ENCODE data around the gene TBC1D22A.

The TBC1D22A gene

DNA sequence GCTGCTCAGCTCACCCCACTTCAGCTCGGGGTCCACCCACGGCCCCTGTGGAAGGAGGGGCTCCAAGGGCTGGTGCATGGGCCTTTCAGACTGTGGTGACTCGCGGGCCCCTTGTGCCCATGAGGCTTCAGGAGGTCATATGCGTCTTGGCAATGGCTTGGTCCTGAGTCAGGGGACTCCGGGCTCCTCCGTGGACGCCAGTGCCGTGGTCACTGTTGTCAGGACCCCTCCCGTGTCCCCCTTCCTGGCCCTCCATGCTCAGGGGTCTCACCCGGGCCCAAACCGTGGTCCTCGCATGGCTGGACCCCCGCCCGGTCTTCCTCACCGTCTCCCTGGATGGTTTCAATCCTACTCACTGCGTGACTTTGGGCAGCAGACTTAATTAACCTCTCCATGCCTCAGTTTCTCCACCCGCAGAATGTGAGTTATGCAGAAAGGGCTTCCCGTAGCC lies 436.4 kb downstream of the TBC1D22A start:
- no peak for DNase-seq (ENCODE audit: insufficient read length, low spot score)
- FAIRE-seq, result no peak

DNA sequence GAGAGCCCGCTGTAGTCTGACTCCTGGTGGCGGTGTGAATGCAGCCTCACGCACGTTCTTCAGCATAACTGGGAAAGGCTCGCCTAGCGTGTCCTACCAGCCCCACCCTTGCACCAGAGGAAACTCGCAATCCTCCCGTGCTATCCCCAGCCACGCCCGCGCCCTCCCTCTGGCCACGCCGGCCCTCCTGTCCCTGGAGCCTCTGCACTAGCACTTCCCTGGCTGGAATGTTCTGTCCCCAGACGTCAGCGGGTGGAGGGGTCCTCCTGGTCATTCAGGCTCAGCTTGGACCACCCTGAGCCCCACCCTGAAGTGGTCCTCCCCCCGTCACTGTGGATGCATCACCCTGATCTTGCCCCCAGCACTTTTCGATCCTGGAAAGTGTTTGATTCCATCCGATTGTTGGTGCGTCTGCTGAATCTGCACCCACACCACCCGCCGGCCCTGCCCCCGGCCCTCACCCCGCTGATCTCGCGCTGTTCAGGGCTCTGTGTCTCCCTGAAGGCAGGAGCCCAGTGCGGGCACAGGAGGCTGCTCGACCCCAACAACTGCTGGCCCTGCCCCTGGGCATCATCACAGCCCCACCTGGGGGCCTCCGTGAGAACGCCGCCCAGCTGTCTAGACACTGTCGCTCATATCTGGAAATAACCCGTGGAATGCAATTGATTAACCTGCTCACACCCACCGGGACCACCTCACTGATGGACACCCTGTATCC lies 437.0 kb downstream of the TBC1D22A start:
- FAIRE-seq, result no peak
- DNase-seq (ENCODE audit: insufficient read length, low spot score), result no peak

DNA sequence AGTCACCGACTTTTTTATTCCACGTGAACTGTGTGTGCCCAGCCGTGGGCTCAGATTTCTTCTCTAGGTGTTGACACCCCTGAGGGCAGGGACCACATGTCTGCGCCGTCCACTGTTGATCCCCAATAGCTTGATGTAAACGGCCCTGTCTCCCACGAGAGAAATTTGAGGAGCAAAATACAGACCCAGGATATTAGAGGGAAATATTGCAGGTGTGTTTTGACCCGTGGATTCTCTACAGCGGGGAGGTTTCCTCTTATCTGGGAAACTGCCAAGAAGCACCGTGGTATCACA lies 437.5 kb downstream of the TBC1D22A start:
- FAIRE-seq, result no peak

DNA sequence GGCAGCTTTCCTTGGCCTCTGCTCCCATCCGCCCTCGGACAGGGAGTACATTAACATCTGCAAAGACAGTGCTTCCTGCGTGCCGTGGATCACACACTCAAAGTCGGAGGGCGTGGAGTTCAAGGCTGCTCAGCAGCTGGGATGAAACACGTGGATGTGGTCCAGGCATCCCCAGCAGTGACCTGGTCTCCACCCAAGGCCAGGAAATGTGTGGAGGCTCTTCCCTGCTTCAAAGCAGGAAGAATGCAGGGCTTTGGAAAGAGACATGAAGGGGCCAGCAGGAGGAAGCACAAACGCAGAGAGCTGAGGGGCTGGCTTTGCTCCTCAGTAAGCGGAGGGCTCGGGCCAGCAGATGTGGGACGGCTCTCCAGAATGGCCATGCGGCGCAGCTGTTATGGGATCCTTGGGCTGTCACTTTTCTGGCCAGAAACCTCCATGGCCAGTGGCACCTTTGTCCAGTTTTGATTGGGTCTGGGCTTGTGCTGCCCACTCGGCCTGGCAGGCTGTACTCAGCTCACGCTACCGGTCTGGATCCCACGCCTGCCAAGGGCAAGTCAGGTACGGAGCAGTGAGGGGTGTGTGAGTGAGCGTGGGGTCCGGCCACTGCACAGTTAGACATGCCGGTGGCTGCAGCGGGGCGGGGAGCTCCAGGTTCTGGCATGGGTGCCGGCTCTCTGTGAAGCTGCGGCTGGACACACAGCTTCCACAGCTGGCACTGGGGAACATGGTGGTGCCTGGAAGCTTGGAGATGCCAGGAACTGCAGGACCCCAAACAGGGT lies 438.0 kb downstream of the TBC1D22A start:
- DNase-seq (ENCODE audit: insufficient read length, low spot score), result no peak
- FAIRE-seq, result no peak

More for the DNA sequence above, 437.5 kb downstream of the TBC1D22A start:
- DNase-seq (ENCODE audit: insufficient read length, low spot score), result no peak

DNA sequence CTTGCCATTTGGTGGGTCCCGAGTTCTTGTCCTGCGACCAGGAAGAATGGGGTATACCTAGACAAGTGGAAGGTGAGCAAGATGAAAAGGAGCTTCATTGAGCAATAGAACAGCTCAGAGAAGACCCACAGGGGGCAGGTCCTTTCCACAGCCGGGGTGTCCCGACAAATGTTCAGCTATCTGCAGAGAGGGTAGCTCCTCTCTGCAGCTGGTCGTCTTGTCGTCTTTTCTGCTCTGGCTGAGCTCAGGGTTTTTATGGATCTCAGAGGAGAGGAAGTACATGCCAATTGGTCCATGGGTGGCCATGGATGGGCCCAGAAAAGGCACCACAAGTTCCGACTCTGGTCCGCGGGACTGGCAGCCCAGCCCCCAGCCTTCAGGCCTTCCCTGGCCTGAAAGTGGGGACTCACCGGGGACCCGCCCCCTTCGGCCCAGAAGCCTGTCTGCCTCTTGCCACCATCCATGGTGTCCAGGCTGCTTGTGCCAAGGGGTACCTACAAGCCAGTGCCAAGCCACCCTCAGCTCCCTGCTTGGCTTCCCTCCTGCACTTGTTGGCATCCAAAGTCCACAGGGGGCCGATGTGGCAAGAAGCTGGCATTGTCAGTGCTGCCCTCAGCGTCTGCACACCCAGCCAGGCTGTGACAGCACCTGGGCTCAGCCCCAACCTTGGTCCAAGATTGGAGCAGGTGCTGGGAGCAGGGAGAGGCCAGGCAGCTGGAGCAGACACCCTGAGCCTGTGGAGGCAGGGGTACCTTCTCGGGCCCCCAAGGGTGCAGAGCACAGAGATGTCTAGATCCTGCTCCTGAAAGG lies 438.9 kb downstream of the TBC1D22A start:
- DNase-seq (ENCODE audit: insufficient read length, low spot score), result no peak
- FAIRE-seq, result no peak

DNA sequence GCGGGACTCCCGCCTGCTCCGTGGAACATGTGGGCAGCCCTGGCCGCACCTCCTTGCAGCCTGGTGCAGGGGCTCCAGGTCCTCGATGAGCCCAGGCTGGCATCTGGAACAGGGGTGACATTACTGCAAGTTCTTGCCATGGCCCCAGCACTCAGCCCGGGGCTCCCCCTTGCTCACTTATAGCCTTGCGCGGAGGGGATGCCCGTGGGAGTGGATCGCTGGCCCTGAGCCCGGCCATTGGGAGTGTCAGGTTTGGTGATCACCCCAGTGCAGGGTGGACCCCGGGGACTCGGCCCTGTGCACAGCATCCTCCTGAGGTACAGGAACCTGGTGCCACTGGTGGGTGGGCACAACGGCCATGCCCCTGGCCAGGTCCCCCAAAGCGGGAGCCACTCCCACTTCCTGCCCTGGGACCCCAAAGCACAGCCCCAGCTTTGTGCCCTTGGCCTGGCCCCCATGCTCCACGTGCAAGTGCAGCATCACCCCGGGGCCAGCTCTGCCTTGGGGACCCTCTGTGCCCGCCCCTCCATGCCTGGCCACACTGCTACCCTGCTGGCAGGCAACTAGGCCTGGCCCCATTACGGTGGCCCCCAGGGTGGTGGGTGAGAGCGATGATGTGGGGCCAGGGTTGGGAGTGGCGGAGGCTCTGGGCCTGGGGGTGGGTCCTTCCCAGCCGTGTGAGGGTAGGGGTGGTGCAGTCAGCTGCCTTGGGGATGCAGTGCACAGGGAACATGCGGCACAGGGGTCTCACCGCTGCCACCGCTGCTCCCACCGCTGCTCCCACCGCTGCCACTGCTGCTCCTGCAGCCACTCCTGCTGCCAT lies 439.8 kb downstream of the TBC1D22A start:
- no peak for FAIRE-seq

DNA sequence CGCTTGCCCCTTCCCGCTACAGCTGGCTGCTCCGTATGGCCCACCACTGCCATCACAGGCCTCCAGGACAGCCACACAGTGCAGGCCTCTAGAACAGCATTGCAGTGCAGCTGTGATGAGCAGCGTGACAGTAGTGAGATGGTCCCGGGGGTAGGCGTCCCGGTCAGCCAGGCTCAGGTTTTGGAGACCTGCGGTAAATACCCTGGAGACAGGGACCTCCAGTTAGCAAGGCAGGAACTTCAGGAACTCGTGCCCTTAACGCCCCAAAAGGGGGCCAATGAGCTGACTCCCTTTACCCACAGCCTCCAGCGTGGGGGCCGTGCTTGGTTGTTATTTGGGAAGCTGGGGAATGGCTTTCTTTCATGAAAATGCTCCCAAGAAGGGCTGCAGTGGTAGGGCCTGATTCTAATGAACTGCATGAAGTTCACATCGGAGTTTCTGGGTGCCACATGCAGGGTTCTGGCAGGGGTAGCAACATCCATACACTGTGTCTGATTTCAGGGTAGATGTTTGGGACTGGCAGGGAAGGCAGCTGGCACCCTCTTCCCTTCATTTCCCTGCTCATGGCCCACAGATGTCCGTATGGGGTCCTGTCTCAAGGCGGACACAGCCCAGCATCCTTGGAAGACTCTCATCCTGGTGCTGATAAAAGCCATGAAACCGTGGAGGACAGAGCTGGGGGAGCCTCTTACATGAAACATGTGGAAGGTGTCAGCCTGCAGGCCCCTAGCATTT lies 440.5 kb downstream of the TBC1D22A start:
- no peak for FAIRE-seq

More for the DNA sequence above, 439.8 kb downstream of the TBC1D22A start:
- DNase-seq (ENCODE audit: insufficient read length, low spot score), result no peak

DNA sequence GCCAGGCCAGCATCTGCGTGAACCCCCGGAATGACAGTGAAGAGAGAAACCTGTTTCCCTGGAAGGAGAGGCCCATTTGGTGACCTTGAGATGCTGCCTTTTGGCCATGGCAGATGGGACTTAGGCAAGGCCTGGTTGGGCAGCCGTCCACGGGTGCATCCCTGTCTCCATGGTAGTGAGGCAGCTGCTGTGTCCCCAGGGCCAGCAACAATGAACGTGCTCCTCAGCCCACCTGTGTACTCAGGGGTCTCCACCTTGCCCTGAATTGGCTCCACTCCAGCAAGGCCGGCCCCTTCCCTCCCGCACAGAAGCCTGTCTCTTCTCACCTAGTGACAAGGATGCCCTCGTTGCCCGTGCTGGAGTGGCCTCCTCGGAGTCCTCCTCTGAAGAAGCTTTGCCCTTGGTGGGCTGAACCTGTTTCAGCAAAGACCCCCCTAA lies 441.1 kb downstream of the TBC1D22A start:
- DNase-seq (ENCODE audit: insufficient read length, low spot score) (no peak), FAIRE-seq (no peak)

More for the DNA sequence above, 440.5 kb downstream of the TBC1D22A start:
- DNase-seq (ENCODE audit: insufficient read length, low spot score), result no peak

DNA sequence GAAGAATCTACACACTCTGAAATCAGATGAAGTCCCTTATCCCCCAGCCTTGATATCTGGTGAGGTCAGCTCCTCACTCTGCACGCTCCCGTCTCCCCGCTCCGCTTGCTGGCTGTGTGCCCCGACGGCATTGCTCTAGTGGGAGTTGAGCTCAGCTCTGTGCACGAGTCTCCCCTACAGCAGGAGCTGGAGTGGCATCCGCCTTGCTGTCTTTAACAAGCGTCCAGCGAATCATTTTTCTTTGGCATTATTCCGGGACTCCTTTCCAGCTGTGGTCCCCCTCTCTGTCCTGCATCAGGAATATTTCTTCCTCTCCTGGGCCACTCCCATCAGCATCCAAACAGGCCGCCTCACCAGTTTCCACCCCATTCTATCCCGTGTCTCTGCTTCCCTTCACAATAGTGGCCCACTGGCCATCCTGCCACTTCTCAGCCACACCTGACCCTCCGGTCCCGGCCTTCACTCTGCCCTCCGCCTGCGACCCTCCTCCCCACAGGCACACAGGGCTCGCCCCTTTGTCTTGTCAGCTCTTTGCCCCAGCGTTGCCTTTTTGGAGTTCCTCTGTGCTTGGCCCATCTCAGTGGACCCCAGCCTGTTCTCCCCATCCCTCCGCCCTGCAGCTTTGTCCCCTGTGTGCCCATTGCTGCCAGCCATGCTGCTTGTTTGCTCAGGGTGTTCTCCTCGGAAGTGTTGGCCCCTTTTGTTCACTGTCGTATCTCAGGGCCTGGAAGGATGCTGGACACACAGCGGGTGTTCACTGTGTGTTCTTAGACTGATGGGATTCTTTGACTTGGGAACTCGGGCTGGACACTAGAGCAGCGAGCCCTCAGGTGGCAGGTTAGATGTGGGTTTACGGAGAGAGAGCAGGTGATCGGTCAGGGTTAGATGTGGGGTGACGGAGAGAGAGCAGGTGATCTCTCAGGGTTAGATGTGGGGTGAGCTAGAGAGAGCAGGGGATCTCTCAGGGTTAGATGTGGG lies 441.8 kb downstream of the TBC1D22A start:
- DNase-seq (ENCODE audit: insufficient read length, low spot score), result no peak
- FAIRE-seq, result no peak

DNA sequence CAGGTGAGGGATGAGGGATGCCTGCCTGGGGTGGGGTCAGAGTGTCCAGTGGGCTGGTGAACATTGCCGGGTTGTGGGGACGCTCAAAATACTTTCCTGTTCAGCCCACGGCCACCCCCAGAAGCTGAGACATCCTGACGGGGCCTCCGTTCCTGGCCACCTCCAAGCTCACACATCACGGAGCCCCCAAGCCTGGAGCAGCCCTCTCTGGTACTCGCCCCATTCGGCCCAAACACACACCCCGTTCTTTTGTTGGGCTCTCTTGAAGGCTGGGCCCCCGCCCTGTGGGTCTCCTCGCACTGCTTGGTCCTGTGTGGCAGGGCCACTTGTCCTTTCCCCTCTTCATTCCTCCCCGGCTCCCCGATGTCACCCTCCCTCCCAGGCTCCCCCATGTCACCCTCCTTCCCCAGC lies 442.6 kb downstream of the TBC1D22A start:
- FAIRE-seq, result no peak
- no peak for DNase-seq (ENCODE audit: insufficient read length, low spot score)

DNA sequence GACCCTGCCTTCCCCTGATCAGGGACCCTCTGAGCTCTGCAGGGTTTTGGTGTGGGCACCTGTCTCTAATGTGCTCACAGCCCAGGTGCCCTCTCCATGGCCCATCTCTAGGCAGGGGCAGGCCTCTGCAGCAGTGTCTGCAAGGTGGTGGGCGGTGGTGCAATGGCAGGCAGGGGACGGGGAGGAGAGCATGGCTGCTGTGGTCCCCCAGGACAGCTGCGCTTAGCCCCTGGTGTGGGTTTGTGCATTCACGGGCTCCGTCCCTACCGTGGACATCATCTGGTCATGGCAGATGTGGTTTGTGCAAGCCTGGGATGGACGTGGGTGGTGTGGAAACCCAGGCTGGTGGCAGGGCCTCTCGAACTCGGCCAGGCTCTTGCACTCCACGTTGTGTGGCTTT lies 443.1 kb downstream of the TBC1D22A start:
- DNase-seq (ENCODE audit: insufficient read length, low spot score) (no peak), FAIRE-seq (no peak)

DNA sequence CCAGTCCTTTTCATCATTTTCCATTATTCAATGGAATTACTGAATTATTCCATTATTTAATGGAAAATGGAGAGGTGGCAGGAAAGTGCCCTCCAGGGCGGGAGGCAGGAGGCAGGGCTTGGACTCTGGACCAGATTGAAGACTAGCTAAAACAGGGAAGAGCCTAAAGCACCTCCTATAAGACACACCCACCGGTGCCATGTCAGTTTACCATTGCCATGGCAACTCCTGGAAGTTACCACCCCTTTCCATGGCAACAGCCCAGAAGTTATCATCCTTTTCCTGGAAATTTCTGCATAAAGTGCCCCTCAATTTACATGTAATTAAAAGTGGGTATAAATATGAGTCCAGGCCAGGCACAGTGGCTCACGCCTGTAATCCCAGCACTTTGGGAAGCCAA lies 443.7 kb downstream of the TBC1D22A start:
- no peak for FAIRE-seq
- DNase-seq (ENCODE audit: insufficient read length, low spot score), result no peak

DNA sequence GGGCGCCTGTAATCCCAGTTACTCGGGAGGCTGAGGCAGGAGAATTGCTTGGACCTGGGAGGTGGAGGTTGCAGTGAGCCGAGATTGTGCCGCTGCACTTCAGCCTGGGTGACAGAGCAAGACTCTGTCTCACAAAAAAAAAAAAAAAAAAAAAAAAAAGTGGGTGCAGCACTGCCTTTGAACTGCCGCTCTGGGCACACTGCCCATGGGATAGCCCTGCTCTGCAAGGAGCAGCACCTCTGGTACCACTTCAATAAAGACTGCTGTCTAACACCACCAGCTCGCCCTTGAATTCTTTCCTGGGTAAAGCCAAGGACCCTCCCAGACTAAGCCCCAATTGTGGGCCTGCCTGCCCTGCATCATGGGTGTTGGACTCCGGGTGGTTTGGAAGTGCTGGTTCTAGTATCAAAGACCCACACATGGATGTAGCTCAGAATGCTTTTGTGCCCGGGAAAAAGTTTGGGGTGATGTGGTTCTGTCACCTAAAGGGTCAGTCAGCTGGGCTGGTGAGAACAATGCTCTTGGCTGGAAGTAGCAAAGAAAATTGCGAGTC lies 444.3 kb downstream of the TBC1D22A start:
- DNase-seq (ENCODE audit: insufficient read length, low spot score) (no peak), FAIRE-seq (no peak)

DNA sequence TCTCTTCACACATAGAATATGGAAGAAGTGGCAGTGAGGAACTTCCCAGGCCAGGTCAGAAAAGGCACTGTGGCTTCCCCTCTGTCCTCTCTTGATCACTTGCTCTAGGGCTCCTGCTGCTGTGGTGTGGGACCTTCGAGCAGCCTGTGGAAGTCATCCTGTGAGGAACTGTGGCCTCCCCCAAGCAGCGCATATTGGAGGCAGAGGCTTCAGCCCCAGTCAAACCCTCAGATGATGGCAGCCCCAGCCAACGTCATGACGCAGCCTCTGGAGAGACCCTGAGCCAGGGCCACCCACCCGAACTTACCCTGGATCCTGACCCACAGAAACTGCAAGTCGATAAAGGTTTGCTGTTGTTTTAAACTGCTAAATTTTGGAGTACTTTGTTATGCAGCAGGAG lies 444.9 kb downstream of the TBC1D22A start:
- FAIRE-seq (no peak), DNase-seq (ENCODE audit: insufficient read length, low spot score) (no peak)

DNA sequence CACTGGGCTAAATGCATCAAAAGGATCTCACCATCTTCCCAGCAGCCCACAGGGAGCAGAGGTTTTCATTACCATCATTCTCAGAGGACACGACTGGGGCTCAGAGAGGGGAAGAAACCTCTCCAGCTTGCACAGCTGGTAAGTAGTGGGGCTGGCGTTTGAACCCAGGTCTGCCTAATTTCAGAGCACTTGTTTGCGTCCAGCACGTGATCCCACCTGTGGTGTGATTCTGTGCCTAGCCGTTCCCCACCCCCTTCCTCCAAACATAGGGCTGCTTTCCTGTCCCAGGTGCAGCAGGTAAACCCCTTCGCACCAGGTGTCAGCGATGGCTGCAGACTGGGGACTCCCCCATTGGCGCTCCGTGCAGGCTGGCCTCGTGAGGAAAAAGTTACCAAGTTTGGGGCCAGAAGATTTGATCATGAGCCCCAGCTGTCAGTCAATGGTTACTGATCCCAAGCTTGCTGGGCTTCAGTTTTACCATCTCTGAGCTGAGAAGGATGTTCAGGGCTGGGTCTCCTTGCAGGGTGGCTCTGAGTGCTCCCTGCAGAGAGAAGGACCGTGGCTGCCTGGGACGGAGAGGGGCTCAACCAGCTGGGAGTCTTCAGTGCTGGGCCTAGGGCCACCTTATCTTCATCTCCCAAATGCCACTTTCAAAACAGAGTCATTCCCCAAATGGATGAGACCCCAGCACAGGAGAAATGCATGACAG lies 445.6 kb downstream of the TBC1D22A start:
- DNase-seq (ENCODE audit: insufficient read length, low spot score) (no peak), FAIRE-seq (no peak)

DNA sequence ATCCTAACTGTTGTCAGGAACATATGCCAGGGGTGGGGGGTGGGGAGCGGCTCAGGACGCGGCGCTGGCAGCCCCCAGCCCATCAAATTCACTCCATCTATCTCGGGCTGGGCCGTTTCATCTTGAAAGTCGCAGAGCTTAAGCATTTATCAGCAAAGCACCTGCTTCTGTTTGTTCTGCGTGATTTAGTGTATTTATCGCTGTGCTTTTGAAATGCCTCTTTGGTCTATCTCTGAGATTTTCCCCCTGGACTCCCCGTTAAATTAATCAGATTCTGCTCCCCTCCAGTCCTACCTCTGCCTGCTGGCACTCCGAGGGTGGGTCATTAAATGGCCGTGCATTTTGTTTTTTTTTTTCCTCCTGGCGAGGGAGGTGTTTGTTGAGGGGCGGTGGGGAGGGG lies 446.2 kb downstream of the TBC1D22A start:
- no peak for FAIRE-seq
- DNase-seq (ENCODE audit: insufficient read length, low spot score), result no peak

DNA sequence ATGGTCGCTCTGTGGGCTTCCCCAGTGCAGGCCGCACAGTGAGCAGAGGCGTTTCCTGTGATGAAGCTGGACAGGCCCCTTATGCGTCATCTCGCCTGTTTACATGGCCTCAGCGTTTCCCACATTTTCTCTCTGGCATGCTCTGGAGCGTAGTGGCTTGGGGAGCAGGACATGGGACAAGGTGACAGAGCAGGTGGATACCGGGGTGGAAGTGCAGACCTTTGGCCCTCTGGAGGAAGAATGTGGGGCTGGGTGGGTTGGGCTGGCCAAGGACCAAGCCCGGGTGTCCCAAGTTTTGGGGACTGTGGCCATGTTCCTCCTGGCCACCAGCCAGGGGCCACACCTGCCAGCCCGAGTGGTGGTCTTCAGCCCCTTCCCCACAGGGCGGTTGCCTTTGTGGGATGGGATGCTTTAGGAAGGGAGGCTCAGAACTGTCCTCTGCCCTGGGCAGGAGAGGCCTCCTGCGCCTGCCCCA lies 446.6 kb downstream of the TBC1D22A start:
- FAIRE-seq (no peak), DNase-seq (ENCODE audit: insufficient read length, low spot score) (no peak)
